KOPT-K1 (cell line): ENCODE results near the gene CALHM1.
A peak's percentile ranks its signal among the peaks of the same experiment; 100 is the strongest.
"Not testable (repeated sequence)": the region's sequence is repeated elsewhere in the genome, so short reads cannot be mapped to it uniquely, and the experiment has no call there.

Source experiments
- H3K27ac ChIP-seq: fragments of 200-600 bp; sonication (generic); 2 replicates; pipeline ENCODE4 v1.5.1; 2016; ENCODE audit warnings: antibody characterized with exemption, mild to moderate bottlenecking, low read depth, low read length; ENCODE audit not compliant: poor library complexity, severe bottlenecking
- H3K36me3 ChIP-seq: fragments of 200-600 bp; sonication (generic); 2 replicates; pipeline ENCODE4 v1.5.1; 2017; ENCODE audit warnings: antibody characterized with exemption, mild to moderate bottlenecking, low read length, moderate library complexity; ENCODE audit not compliant: insufficient read depth
- H3K9me3 ChIP-seq: fragments of 200-600 bp; sonication (generic); 2 replicates; pipeline ENCODE4 v1.5.1; 2017; ENCODE audit warnings: antibody characterized with exemption, low read length, mild to moderate bottlenecking; ENCODE audit not compliant: insufficient read depth, poor library complexity, severe bottlenecking

CALHM1 gene

DNA sequence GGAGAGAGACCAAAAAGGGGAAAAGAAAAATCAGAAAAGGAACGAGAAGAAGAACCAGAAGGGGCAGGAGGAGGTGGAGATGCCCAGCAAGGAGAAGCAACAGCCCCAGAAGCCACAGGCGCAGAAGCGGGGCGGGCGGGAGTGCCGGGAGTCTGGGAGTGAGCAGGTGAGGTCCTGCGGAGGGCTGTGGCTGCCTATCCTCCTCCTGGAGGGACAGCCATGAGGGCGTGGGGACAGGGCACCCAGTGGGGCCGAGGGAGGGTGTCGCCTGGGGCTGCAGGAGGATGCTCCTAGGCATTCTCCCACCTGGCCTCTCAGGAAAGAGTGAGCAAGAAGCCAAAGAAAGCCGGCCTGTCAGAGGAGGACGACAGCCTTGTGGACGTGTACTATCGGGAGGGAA is 18.3 kb downstream of the CALHM1 start:
- no peak overlapping the region for H3K27ac ChIP-seq
- no peaks in the 10 kb centered on the region for H3K9me3 ChIP-seq
- peaks cover 98% of the 10 kb centered on the region for H3K36me3 ChIP-seq

DNA sequence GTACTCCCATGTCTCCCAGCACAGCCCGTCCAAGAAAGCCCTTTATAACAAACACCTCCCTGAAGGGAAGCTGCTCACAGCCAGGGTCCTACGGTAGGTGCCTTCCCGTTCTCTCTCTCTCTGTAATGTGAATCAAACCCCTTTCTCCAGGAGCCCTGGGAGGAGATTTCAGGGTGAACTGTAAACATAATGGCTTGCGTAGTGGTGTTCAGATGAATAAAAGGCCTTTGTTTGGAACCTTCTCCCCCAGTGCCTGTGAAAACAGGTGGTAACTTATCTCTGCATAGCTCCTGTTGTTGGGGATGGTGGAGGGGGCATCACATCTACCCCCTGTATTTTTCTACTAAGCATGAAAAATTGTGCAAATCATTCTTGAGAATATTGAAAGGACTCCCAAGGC is 18.9 kb downstream of the CALHM1 start:
- Histone ChIP-seq H3K9me3 (no peaks in the 10 kb centered on the region), H3K27ac (no peak overlapping the region), H3K36me3 (peaks cover 97% of the 10 kb centered on the region)

DNA sequence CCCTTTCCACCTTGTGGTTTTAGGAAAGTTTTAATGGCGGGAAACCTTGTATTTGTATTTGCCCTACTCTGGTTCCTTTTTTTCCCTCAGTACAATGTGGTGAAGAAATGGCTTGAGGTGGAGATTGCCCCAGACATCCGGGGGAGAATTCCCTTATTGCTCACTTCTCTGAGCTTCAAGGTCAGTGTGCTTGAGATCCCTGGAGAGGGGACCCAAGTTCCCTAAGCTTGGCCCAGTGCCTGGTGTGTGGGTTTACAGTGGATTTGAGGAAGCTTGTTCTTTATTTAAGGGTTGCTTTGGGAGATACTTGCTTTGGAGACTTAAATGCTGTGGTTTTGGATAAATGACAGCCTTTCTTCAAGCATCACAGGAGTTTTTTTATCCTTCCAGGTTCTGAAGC is 24.8 kb downstream of the CALHM1 start:
- no peak overlapping the region for H3K27ac ChIP-seq
- peaks cover 86% of the 10 kb centered on the region for H3K36me3 ChIP-seq
- no peaks in the 10 kb centered on the region for H3K9me3 ChIP-seq

DNA sequence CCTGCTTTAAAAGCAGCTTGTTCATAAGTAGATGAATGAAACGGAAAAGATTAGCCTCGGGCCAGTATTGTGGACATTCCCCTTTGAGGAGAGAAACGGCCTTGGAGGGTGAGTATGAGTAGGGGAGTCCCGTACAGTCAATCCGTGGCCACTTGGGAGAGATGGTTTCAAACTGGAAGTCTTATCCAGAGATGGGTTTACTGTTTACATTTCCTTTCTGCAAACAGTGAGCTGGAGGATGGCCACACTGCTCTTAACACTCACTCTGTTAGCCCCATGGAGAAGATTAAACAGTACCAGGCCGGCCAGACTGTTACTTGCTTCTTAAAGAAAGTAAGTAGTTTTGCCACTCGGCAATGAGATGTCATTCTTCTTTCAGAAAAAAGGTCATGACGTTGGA is 26.8 kb downstream of the CALHM1 start:
- peaks cover 88% of the 10 kb centered on the region for H3K36me3 ChIP-seq
- H3K9me3 ChIP-seq = no peaks in the 10 kb centered on the region
- H3K27ac ChIP-seq = no peak overlapping the region

DNA sequence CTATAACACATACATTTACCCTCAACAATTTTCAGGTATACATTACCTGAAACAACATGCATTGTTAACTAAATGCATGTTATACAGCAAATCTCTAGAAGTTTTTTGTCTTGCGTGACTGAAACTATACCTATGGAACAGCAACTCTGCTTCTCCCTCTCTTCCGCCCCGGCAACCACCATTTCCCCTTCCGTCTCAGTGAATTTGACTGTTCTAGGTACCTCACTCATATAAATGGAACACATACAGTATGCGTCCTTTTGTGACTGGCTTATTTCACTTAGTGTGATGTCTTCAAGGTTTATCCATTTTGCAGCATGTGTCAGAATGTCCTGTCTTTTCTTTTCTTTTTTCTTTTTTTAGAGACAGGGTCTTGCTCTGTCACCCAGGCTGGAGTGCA is 29.1 kb downstream of the CALHM1 start:
- Histone ChIP-seq H3K36me3 (peaks cover 88% of the 10 kb centered on the region), H3K9me3 (no peaks in the 10 kb centered on the region), H3K27ac (peak overlapping the region; percentile 55)

DNA sequence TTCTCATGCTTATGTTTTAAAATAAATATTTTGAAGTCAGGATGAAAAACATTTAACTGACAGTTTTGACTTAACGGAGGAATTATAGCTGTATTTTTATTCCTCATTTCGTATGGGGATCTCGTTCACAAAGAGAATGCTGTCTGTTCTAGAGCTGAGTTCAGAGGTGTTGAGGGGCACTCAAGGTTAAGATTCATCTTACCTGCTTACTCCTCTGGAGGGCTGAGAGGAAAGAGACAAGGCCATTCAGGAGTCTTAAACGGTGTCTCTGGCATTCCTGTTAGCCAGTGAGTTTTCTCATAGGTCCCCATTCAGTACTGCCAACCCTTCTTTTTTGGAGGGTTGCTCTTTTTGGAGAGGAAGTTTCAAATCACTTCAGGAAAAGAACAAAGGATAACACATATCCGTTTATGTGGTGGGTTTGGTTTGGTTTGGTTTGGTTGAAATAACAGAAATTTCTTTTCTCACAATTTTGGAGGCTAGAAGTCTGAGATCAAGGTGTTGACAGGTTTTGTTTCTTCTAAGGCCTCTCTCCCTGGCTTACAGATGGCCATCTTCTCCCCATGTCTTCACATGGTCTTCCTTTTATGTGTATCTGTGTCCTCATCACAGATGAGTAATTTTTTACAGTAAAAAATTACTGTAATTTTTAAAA is 29.6 kb downstream of the CALHM1 start:
- Histone ChIP-seq H3K36me3 (peaks cover 88% of the 10 kb centered on the region), H3K27ac (peak overlapping the region; percentile 55), H3K9me3 (no peaks in the 10 kb centered on the region)

DNA sequence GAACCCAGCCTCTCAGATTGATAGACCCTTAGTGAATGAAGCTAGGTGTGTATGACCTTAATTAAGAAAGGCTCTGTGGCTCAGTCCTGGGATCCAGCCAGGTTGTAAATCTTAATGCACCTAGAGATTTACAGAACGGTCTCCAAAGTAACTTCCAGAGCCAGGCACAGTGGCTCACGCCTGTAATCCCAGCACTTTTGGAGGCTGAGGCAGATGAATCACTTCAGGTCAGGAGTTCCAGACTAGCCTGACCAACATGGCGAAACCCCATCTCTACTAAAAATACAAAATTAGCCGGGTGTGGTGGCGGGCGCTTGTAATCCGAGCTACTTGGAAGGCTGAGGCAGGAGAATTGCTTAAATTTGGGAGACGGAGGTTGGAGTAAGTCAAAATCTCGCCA is 30.8 kb downstream of the CALHM1 start:
- H3K36me3 ChIP-seq = peaks cover 88% of the 10 kb centered on the region
- no peaks in the 10 kb centered on the region for H3K9me3 ChIP-seq
- no peak overlapping the region for H3K27ac ChIP-seq

DNA sequence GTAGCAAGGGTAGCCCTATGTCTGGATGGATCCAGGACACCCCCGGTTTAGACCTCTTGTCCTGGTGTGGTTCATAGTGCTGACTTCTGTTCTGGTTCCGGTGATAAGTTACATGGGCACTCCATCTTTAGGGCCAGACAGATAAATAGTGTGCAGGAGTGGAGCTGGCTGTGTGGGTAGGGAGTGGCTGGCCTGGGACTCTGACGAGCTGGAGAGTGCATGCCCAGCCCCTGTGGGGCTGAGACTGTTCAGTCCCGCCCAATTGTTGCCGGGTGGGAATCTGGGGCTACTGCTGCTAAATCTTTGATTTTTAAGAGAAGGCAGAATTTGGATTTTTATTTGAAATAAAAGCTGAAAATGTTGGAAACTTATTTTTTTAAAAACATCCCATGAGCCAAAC is 35.0 kb downstream of the CALHM1 start:
- Histone ChIP-seq H3K36me3 (peaks cover 96% of the 10 kb centered on the region), H3K9me3 (no peaks in the 10 kb centered on the region), H3K27ac (no peak overlapping the region)

DNA sequence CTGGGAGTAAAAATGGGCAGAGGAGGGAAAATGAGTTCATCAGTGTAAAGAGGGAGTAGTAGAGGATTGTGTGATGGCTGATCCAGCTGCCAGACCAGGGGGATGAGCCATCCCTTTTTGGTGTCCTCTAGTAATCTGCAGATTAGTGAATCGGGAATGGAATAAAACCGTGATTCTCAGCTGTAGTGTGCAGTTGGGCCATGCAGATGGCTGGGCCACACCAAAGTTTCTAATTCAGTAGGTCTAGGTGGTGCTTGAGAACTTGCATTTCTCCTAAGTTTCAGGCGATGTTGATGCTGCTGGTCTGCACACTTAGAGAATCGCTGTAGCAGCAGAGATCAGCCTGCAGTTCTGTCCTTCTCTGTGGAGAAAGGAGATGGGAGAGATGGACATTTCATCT is 39.6 kb downstream of the CALHM1 start:
- Histone ChIP-seq H3K27ac (no peak overlapping the region), H3K36me3 (peaks cover 97% of the 10 kb centered on the region), H3K9me3 (no peaks in the 10 kb centered on the region)

DNA sequence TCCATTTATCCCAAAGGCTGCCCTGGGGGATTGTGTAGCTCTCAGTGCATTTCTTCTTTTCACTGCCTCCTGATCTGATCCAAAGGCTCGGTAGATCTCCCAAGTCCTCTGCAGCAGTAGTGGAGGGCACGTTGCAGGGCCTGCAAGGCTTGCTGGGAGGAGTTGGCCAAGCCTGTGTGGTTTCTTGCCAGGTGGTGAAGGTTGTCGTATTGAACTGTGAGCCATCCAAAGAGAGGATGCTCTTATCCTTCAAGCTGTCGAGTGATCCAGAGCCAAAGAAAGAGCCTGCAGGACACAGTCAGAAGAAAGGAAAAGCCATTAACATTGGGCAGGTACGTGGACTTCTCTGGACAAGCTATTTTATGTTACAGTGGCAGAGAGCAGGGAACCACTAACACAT is 41.1 kb downstream of the CALHM1 start:
- no peaks in the 10 kb centered on the region for H3K9me3 ChIP-seq
- peaks cover 97% of the 10 kb centered on the region for H3K36me3 ChIP-seq
- H3K27ac ChIP-seq = no peak overlapping the region

DNA sequence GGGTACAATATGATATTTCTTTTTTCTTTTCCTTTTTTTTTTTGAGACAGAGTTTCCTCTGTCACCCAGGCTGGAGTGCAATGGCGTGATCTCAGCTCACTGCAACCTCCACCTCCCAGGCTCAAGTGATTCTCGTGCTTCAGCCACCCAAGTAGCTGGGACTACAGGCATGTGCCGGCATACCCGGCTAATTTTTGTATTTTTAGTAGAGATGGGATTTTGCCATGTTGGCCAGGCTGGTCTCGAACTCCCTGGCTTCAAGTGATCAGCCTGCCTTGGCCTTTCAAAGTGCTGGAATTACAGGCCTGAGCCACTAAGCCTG is 41.6 kb downstream of the CALHM1 start:
- not testable (repeated sequence) for H3K9me3 ChIP-seq, H3K27ac ChIP-seq
- peaks cover 97% of the 10 kb centered on the region for H3K36me3 ChIP-seq

DNA sequence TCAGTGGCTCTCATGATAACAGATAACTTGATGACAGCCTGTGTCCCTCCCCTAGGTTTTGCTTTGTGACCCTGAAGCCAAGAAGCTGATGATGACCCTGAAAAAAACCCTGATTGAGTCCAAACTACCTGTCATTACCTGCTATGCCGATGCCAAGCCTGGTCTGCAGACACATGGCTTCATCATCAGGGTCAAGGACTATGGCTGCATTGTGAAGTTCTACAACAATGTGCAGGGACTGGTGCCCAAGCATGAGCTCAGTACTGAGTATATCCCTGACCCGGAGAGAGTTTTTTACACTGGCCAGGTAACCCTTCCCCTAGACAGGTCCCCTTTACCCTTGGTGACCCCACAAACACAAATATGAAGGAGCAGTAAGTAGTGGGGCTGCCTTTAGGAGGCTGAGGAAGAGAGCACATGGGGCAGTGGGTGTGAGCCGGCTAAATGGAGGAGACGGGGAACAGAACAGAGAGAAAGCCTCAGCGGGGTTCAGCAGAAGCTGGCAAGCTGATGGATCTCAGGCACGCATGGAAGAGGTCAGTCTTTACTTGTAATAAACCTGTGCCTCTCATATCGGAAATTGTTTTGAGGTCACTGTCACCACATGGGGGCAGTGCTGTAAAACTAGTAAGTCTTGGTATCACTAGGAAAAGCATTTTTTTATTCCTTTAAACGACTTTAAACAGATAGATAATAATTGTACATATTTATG is 42.1 kb downstream of the CALHM1 start:
- H3K9me3 ChIP-seq = no peaks in the 10 kb centered on the region
- no peak overlapping the region for H3K27ac ChIP-seq
- peaks cover 100% of the 10 kb centered on the region for H3K36me3 ChIP-seq

DNA sequence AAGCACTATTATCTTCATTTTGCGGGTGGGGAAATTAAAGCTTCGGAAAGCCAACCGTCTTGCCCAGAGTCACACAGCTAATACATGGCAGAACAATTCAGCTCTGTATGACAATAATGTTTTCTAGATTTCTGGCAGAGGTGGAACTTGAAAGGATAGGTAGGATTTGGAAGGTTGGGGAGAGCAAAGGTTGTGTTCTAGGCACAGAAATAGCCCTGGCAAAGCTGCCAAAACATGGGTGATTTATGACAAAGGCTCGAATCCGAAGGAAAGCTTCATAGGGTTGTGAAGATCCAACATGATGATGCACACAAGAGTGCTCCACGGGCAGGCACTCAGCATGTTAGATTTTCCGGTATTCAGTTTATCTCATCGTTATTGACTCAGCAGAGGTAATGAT is 43.1 kb downstream of the CALHM1 start:
- Histone ChIP-seq H3K27ac (no peak overlapping the region), H3K36me3 (peaks cover 99% of the 10 kb centered on the region), H3K9me3 (no peaks in the 10 kb centered on the region)

DNA sequence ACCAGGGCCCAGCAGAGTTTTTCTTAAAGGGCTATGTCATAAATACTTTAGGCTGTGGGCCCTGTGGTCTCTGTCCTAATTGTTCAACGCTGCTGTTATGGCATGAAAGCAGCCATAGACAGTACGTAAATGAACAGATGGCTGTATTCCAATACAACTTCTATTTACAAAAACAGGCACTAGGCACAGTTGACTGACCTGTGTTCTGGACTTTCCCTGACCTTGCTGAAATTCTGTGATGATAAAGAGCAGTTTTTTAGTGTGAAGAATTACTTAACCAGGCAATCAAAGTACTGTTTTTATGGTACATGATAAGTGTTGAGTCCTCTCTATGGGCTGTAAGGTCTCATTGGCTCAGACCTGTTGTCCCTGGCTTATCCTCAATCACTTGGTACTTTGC is 45.1 kb downstream of the CALHM1 start:
- H3K9me3 ChIP-seq = no peaks in the 10 kb centered on the region
- no peak overlapping the region for H3K27ac ChIP-seq
- peaks cover 99% of the 10 kb centered on the region for H3K36me3 ChIP-seq
